K562 (cell line): ENCODE results near the gene MAB21L4. TPM values are rescaled to one million over a fixed set of nuclear protein-coding genes. Genes with fewer than 3 reads are reported as not detected.

Experiments used
- ATAC-seq: fragments of 200-7000 bp; cut with Tn5 transposase; 3 replicates; pipeline ENCODE4 v1.9.1; 2020; ENCODE audit warnings: moderate library complexity
- BruUV-seq: library from RNA; stranded (reverse); fragments of 400-500 nt; replicated peaks from 2 replicates; lab custom pipeline; 2021; lab: Mats Ljungman, UMichigan
- CTCF ChIA-PET: fragments of 300-600 bp; formaldehyde crosslinking; extraction: SDS; loops from one replicate; lab custom pipeline; 2021; ENCODE audit warnings: low intra/inter-chr PET ratio; lab: Yijun Ruan, JAX
- POLR2A ChIA-PET: fragments of 300-600, 350-650 bp; sonication (Branson Sonifier 250); formaldehyde crosslinking; extraction: SDS; loops from one replicate; lab custom pipeline; 2021; ENCODE audit warnings: antibody characterized with exemption, inconsistent platforms; lab: Yijun Ruan, JAX
- DNase-seq, 4 experiments: peaks; one replicate each; pipeline versions ENCODE4 v3.0.0 to v3.0.0-alpha.2; 2011 to 2018; ENCODE audit warnings: low spot score in 3 of 4, mixed read lengths in 3 of 4; ENCODE audit errors: extremely low read depth in 1 of 4
- FAIRE-seq: peaks from 2 replicates; lab custom pipeline; 2011; peaks lifted over from hg19 to GRCh38; lab: Jason Lieb, UNC
- H2AFZ ChIP-seq: 2 replicates; pipeline ENCODE4 v1.6.0; 2011; ENCODE audit warnings: low read depth, low read length, control low read depth, inconsistent platforms
- H3K27ac ChIP-seq: fragments of 200-600 bp; 3 replicates; pipeline ENCODE4 v1.8.0; 2011; ENCODE audit warnings: low read depth, mild to moderate bottlenecking, control low read depth, inconsistent platforms, low read length, moderate library complexity, mixed read lengths; ENCODE audit errors: extremely low read depth
- H3K27me3 ChIP-seq, 2 experiments: fragments of 300-600 bp in 1 of 2; 2 replicates in 1 of 2; 3 replicates in 1 of 2; pipeline versions ENCODE4 v1.6.0 to v1.8.0; 2011; ENCODE audit warnings: inconsistent platforms in 2 of 2, low read length in 2 of 2, mild to moderate bottlenecking in 1 of 2, mixed read lengths in 1 of 2, moderate library complexity in 1 of 2; ENCODE audit not compliant: control insufficient read depth in 2 of 2, insufficient read depth in 2 of 2
- H3K36me3 ChIP-seq: fragments of 300-600 bp; 3 replicates; pipeline ENCODE4 v1.8.0; 2011; ENCODE audit warnings: mild to moderate bottlenecking, low read length, inconsistent platforms; ENCODE audit not compliant: control insufficient read depth, insufficient read depth
- H3K4me1 ChIP-seq, 2 experiments: fragments of 200-600 bp in 1 of 2; replicated peaks in 1 of 2; 2 replicates in 1 of 2; 3 replicates in 1 of 2; pipeline versions ENCODE4 v1.5.1 to v1.8.0; 2011; ENCODE audit warnings: inconsistent platforms in 2 of 2, low read length in 2 of 2, mild to moderate bottlenecking in 1 of 2, mixed read lengths in 1 of 2, moderate library complexity in 1 of 2; ENCODE audit not compliant: control insufficient read depth in 2 of 2, insufficient read depth in 2 of 2
- H3K4me2 ChIP-seq: 2 replicates; pipeline ENCODE4 v1.6.1; 2011; ENCODE audit warnings: low read length, control low read depth, inconsistent platforms, mixed read lengths; ENCODE audit not compliant: insufficient read depth
- H3K4me3 ChIP-seq: fragments of 200-600 bp; sonication (generic), shearing (Covaris generic); 2 replicates; pipeline ENCODE4 v1.5.1; 2016; ENCODE audit warnings: control low read depth, inconsistent platforms
- H3K79me2 ChIP-seq: fragments of 200-600 bp; 3 replicates; pipeline ENCODE4 v1.8.0; 2011; ENCODE audit warnings: low read length, inconsistent platforms; ENCODE audit not compliant: control insufficient read depth, insufficient read depth
- H3K9ac ChIP-seq, 2 experiments: 2 replicates each; pipeline versions ENCODE4 v1.6.0 to v1.6.1; 2011; ENCODE audit warnings: low read depth in 2 of 2, low read length in 2 of 2, control low read depth in 1 of 2, inconsistent platforms in 1 of 2, mild to moderate bottlenecking in 1 of 2, mixed read lengths in 1 of 2; ENCODE audit not compliant: insufficient read depth in 1 of 2
- H3K9me1 ChIP-seq: one replicate; pipeline ENCODE4 v1.6.0; 2011; ENCODE audit warnings: inconsistent platforms, mild to moderate bottlenecking, low read length, moderate library complexity; ENCODE audit not compliant: control insufficient read depth, insufficient read depth
- H3K9me3 ChIP-seq: replicated peaks from 2 replicates; pipeline ENCODE4 v1.5.1; 2011; ENCODE audit warnings: low read depth, low read length, inconsistent platforms; ENCODE audit not compliant: control insufficient read depth, insufficient read depth
- H4K20me1 ChIP-seq: replicated peaks from 2 replicates; pipeline ENCODE4 v1.6.1; 2011; ENCODE audit warnings: low read length, inconsistent platforms, mixed read lengths; ENCODE audit not compliant: control insufficient read depth, insufficient read depth
- COPS2 ChIP-seq: fragments of 450-650 bp; conservative IDR thresholded peaks from 2 replicates; pipeline ENCODE4 v1.6.1; 2016; ENCODE audit warnings: mild to moderate bottlenecking, moderate library complexity
- GMEB1 ChIP-seq: fragments of 250-450 bp; sonication (Bioruptor Pico); IDR thresholded peaks from 2 replicates; pipeline ENCODE4 v1.4.0; 2020; ENCODE audit warnings: mild to moderate bottlenecking
- HINFP ChIP-seq: fragments of 450-650 bp; conservative IDR thresholded peaks from 2 replicates; pipeline ENCODE4 v1.6.1; 2016; ENCODE audit warnings: missing genetic modification characterization, low read depth, mild to moderate bottlenecking, control low read depth, missing compliant biosample characterization
- HNRNPUL1 ChIP-seq: fragments of 200-400 bp; formaldehyde crosslinking; IDR thresholded peaks from 2 replicates; pipeline ENCODE4 v1.6.1; 2017; ENCODE audit warnings: low read length
- MTA3 ChIP-seq: fragments of 450-650 bp; formaldehyde crosslinking; IDR thresholded peaks from 2 replicates; pipeline ENCODE4 v1.6.1; 2017; ENCODE audit warnings: mild to moderate bottlenecking, borderline replicate concordance
- PCBP2 ChIP-seq: fragments of 200-400 bp; formaldehyde crosslinking; IDR thresholded peaks from 2 replicates; pipeline ENCODE4 v1.6.1; 2018; ENCODE audit warnings: low read length, low read depth, mild to moderate bottlenecking, moderate library complexity; ENCODE audit not compliant: poor library complexity, severe bottlenecking
- POLR2B ChIP-seq: fragments of 450-650 bp; IDR thresholded peaks from 2 replicates; pipeline ENCODE4 v1.6.1; 2018; ENCODE audit warnings: low read depth; ENCODE audit not compliant: partially characterized antibody
- POU5F1 ChIP-seq: fragments of 150-350 bp; IDR thresholded peaks from 2 replicates; pipeline ENCODE4 v1.6.1; 2014; ENCODE audit warnings: borderline replicate concordance, low read length, low read depth, mild to moderate bottlenecking; ENCODE audit not compliant: partially characterized antibody
- TRIM24 ChIP-seq, 2 experiments: fragments of 450-650 bp; IDR thresholded peaks; 2 replicates each; pipeline ENCODE4 v1.6.1; 2016
- ZFP1 ChIP-seq: fragments of 450-650 bp; formaldehyde crosslinking; IDR thresholded peaks from 2 replicates; pipeline ENCODE4 v1.4.0; 2020; ENCODE audit warnings: mild to moderate bottlenecking, mixed read lengths
- ZNF561 ChIP-seq: fragments of 450-650 bp; formaldehyde crosslinking; conservative IDR thresholded peaks from 2 replicates; pipeline ENCODE4 v1.4.0; 2020; ENCODE audit warnings: mild to moderate bottlenecking, moderate library complexity
- WGBS: fragments of 100-300 bp; shearing (Covaris generic); methylation state at CpG from one replicate; pipeline ENCODE4 v1.1.6; 2016; ENCODE audit warnings: low coverage, mixed read lengths; ENCODE audit not compliant: insufficient coverage; ENCODE audit errors: missing lambda C conversion rate; 5-methylcytosine and 5-hydroxymethylcytosine counted together
- in situ Hi-C: fragments of 300-500 bp; cut with MboI; formaldehyde crosslinking; loops from 4 replicates; pipeline ENCODE4 v1.15.0; 2018; ENCODE audit warnings: inconsistent platforms, mixed read lengths
- intact Hi-C: fragments of 100-400 bp; cut with micrococcal nuclease; formaldehyde crosslinking; loops from 2 replicates; pipeline ENCODE4 v1.14.2; 2022
- polyA plus RNA-seq, 8 experiments: library from polyadenylated mRNA; depleted of rRNA in 4 of 8; stranded (reverse) in 5 of 8; unstranded in 3 of 8; fragments of >200 nt; fragmentation: Nextera tagmentation in 2 of 8; fragmentation: Illumina TruSeq in 1 of 8; extraction: Ambion mirVana in 2 of 8; extraction: Trizol in 1 of 8; gene quantifications; 2 replicates each; pipeline versions ENCODE4 v1.2.1 to v1.2.3, GENCODE V29; 2011 to 2014; ENCODE audit warnings: inconsistent platforms in 1 of 8, missing spikeins in 1 of 8
- total RNA-seq, 7 experiments: library from RNA; depleted of rRNA in 6 of 7; stranded (reverse); fragments of >200 nt in 6 of 7; fragmentation: Illumina TruSeq in 2 of 7; extraction: Trizol in 2 of 7; gene quantifications; 2 replicates each; pipeline versions ENCODE4 v1.2.1 to v1.2.3, GENCODE V29; 2011 to 2021; ENCODE audit warnings: low replicate concordance in 1 of 7
- TF ChIP-seq, protein P1 (sequence below): fragments of 250-450 bp; sonication (Bioruptor Pico); IDR thresholded peaks from 2 replicates; pipeline ENCODE4 v1.5.0; 2021
- TF ChIP-seq, protein P2 (sequence below): fragments of 450-650 bp; IDR thresholded peaks from 2 replicates; pipeline ENCODE4 v1.6.1; 2016; ENCODE audit warnings: low read depth, mild to moderate bottlenecking, moderate library complexity
- TF ChIP-seq, protein P3 (sequence below): fragments of 250-450 bp; sonication (Bioruptor Pico); IDR thresholded peaks from 2 replicates; pipeline ENCODE4 v1.6.1; 2021; ENCODE audit warnings: mild to moderate bottlenecking

Gene MAB21L4
- total and polyA plus RNA-seq, 9 of the 15 experiments (the other 6 are each of a cell fraction or from before 2014, with no cell fraction given), result 0.03 TPM; not detected in 8

- TF ChIP-seq PCBP2 (no peak), HNRNPUL1 (no peak), POU5F1 (no peak), POLR2B (no peak)
- TF ChIP-seq, protein P1, sequence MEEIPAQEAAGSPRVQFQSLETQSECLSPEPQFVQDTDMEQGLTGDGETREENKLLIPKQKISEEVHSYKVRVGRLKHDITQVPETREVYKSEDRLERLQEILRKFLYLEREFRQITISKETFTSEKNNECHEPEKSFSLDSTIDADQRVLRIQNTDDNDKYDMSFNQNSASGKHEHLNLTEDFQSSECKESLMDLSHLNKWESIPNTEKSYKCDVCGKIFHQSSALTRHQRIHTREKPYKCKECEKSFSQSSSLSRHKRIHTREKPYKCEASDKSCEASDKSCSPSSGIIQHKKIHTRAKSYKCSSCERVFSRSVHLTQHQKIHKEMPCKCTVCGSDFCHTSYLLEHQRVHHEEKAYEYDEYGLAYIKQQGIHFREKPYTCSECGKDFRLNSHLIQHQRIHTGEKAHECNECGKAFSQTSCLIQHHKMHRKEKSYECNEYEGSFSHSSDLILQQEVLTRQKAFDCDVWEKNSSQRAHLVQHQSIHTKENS (CRISPR knock-in tag), result no peak
These were observed at the start of gene MAB21L4 (continued) for GRCh38 chr2:240895656-240896388.

DNA sequence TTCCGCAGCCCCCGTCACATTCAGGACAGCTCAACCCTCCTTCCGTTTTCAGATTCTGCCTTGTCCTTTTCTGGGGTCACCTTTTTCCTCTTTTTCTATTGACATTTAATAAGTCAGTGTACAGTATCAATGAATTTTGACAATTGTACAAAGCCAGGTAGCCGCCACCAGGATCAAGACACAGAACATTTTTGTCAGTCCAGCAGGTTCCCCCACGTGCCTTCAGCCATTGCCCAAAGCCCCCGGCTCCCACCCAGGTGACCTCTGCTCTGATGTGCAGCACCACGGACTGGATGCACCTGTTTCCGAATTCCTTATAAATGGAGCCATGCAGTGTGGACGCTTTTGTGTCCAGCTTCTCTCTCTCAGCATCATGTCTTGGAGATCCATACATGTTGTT, 40.1 kb upstream of the MAB21L4 start:
- peaks cover 0 to 44% of the 10 kb centered on the region in 2 experiments; a peak in 2 of 5 replicates for H3K27me3 ChIP-seq
- no peaks in the 10 kb centered on the region for H3K9me3 ChIP-seq
- intact Hi-C loops (no loop called here), in situ Hi-C loops (no loop called here)
- H3K27ac ChIP-seq, result no peak overlapping the region
- H3K4me1 ChIP-seq, result no peaks in the 10 kb centered on the region; a peak in 1 of 5 replicates
- no peak overlapping the region for H3K4me2 ChIP-seq
- CTCF ChIA-PET, result no interaction called here
- no peak for ATAC-seq
- H3K9me1 ChIP-seq, result no peaks in the 10 kb centered on the region
- DNase-seq, result no peak
- H3K79me2 ChIP-seq, result no peaks in the 10 kb centered on the region
- no peak overlapping the region for H2AFZ ChIP-seq
- H3K4me3 ChIP-seq, result no peak overlapping the region
- H3K9ac ChIP-seq, result no peak overlapping the region
- H4K20me1 ChIP-seq, result no peaks in the 10 kb centered on the region
- no peaks in the 10 kb centered on the region for H3K36me3 ChIP-seq
- WGBS, result 1% methylated on average over 9 of the region's 9 CpGs
- POLR2A ChIA-PET, result interaction anchor here (1.0 kb wide), 1 partner anchor 9 kb away, joined by 3 read pairs; no protein-coding TSS in a partner anchor
- no peak for FAIRE-seq
- no TSS peak for BruUV-seq
- TF ChIP-seq TRIM24 (IDR thresholded peaks at IDR 0.05), result no peak
- TF ChIP-seq ZFP1 (CRISPR knock-in tag), result no peak
- TF ChIP-seq ZNF561, result no peak
- TF ChIP-seq, protein P2, sequence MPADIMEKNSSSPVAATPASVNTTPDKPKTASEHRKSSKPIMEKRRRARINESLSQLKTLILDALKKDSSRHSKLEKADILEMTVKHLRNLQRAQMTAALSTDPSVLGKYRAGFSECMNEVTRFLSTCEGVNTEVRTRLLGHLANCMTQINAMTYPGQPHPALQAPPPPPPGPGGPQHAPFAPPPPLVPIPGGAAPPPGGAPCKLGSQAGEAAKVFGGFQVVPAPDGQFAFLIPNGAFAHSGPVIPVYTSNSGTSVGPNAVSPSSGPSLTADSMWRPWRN, result no peak
- TF ChIP-seq GMEB1, result no peak
- TF ChIP-seq COPS2, result no peak
- no peak for TF ChIP-seq MTA3
- TF ChIP-seq, protein P3, sequence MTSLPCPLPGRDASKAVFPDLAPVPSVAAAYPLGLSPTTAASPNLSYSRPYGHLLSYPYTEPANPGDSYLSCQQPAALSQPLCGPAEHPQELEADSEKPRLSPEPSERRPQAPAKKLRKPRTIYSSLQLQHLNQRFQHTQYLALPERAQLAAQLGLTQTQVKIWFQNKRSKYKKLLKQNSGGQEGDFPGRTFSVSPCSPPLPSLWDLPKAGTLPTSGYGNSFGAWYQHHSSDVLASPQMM (CRISPR knock-in tag), result no peak
- TF ChIP-seq HINFP, result no peak
